ENCODE measurements around the gene ADTRP. TPM values are rescaled to one million over a fixed set of nuclear protein-coding genes. Genes with fewer than 3 reads are reported as not detected.

Gene ADTRP
- total RNA-seq, 1 experiment from 2014 or later, result 0.86 TPM

GRCh38 chr6:11784341-11784740 lies 5.7 kb upstream of the ADTRP start:
- TF ChIP-seq REST (IDR thresholded peaks at IDR 0.05; ENCODE audit: low read depth) (no peak), SRF (IDR thresholded peaks at IDR 0.05; ENCODE audit: low read depth) (no peak), MAX (IDR thresholded peaks at IDR 0.05) (no peak), SP1 (IDR thresholded peaks at IDR 0.05; ENCODE audit: low read depth) (no peak), CBX3 (IDR thresholded peaks at IDR 0.05; ENCODE audit: low read depth) (no peak), CTCF (IDR thresholded peaks at IDR 0.05 in 2 of 3, conservative IDR thresholded peaks at IDR 0.05 in 1 of 3; ENCODE audit: borderline replicate concordance in 1 of 3, insufficient read depth in 1 of 3, low read depth in 2 of 3, low read length in 2 of 3) (no peak), ZNF274 (IDR thresholded peaks at IDR 0.05; ENCODE audit: low read depth, low read length) (no peak), ZFX (IDR thresholded peaks at IDR 0.05) (no peak), ELF1 (IDR thresholded peaks at IDR 0.05; ENCODE audit: borderline replicate concordance, low read depth) (no peak), EZH2phosphoT487 (IDR thresholded peaks at IDR 0.05; ENCODE audit: borderline replicate concordance) (no peak), JUND (IDR thresholded peaks at IDR 0.05) (no peak), EZH2 (IDR thresholded peaks at IDR 0.05) (no peak), ATF3 (IDR thresholded peaks at IDR 0.05) (no peak), CEBPB (IDR thresholded peaks at IDR 0.05; ENCODE audit: low read depth) (no peak), TCF7L2 (IDR thresholded peaks at IDR 0.05; ENCODE audit: borderline replicate concordance, extremely low read depth, insufficient read depth, insufficient read length) (no peak), POLR2AphosphoS5 (IDR thresholded peaks at IDR 0.05; ENCODE audit: low read depth, low read length) (no peak), RAD21 (IDR thresholded peaks at IDR 0.05; ENCODE audit: low read depth) (no peak), FOSL1 (IDR thresholded peaks at IDR 0.05; ENCODE audit: low read depth) (no peak)
- TF ChIP-seq, protein P1, sequence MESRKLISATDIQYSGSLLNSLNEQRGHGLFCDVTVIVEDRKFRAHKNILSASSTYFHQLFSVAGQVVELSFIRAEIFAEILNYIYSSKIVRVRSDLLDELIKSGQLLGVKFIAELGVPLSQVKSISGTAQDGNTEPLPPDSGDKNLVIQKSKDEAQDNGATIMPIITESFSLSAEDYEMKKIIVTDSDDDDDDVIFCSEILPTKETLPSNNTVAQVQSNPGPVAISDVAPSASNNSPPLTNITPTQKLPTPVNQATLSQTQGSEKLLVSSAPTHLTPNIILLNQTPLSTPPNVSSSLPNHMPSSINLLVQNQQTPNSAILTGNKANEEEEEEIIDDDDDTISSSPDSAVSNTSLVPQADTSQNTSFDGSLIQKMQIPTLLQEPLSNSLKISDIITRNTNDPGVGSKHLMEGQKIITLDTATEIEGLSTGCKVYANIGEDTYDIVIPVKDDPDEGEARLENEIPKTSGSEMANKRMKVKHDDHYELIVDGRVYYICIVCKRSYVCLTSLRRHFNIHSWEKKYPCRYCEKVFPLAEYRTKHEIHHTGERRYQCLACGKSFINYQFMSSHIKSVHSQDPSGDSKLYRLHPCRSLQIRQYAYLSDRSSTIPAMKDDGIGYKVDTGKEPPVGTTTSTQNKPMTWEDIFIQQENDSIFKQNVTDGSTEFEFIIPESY (IDR thresholded peaks at IDR 0.05; ENCODE audit: extremely low read depth, insufficient replicate concordance, low read length), result no peak
- no peaks in the 10 kb centered on the region for H3K36me3 ChIP-seq (ENCODE audit: control insufficient read depth in 1 of 2, insufficient read depth in 2 of 2, low read length in 2 of 2)
- no peaks in the 10 kb centered on the region for H3K79me2 ChIP-seq (ENCODE audit: insufficient read depth, low read length)
- H2AFZ ChIP-seq (ENCODE audit: low read depth, low read length, poor library complexity, severe bottlenecking), result no peak overlapping the region
- ATAC-seq, result no peak
- no peaks in the 10 kb centered on the region for H3K4me1 ChIP-seq (ENCODE audit: control insufficient read depth in 1 of 2, insufficient read depth in 2 of 2, low read length in 2 of 2)
- H3K27ac ChIP-seq (ENCODE audit: low read depth, low read length), result no peak overlapping the region
- ChIA-PET POLR2A (no interaction called here), RAD21 (ENCODE audit: low non-redundant PET in 1 of 2, low total read pairs in 2 of 2, uncharacterized antibody in 2 of 2, unreplicated experiment in 2 of 2) (no interaction called here), CTCF (no interaction called here)
- H3K4me3 ChIP-seq (replicated peaks in 1 of 2; ENCODE audit: low read depth in 1 of 2, low read length in 2 of 2), result no peak overlapping the region
- BruUV-seq (replicated peaks), result no TSS peak
- H3K9me3 ChIP-seq (ENCODE audit: control insufficient read depth in 1 of 2, insufficient read depth in 1 of 2, low read depth in 1 of 2, low read length in 2 of 2), result no peaks in the 10 kb centered on the region
- H3K4me2 ChIP-seq (ENCODE audit: low read length), result no peak overlapping the region
- no peaks in the 10 kb centered on the region for H3K9me2 ChIP-seq (ENCODE audit: insufficient read depth)
- peaks cover 3% of the 10 kb centered on the region; the same call in 1 of the 2 replicates for H3K27me3 ChIP-seq (ENCODE audit: insufficient read depth, low read length)
- no peak overlapping the region for H3K9ac ChIP-seq (ENCODE audit: low read length)
- no peak for DNase-seq (ENCODE audit: low read depth, low spot score)
- intact Hi-C loops (cut with micrococcal nuclease), result no loop called here
- H4K20me1 ChIP-seq (ENCODE audit: insufficient read depth), result no peaks in the 10 kb centered on the region

Measured in HCT116 (cell line).